Measurements from ENCODE around the gene MEIOC. TPM values are rescaled to one million over a fixed set of nuclear protein-coding genes. Genes with fewer than 3 reads are reported as not detected.

Gene MEIOC
- total RNA-seq, 1 donor from 2014 or later: 0.32 TPM

GRCh38 chr17:44653954-44654353, 2.3 kb upstream of the MEIOC start:
- Mint-ChIP-seq H3K27ac (ENCODE audit: unreplicated experiment) (no peak overlapping the region), H3K27me3 (ENCODE audit: low read depth) (peaks cover 12% of the 10 kb centered on the region), H3K9me3 (ENCODE audit: low read depth) (no peaks in the 10 kb centered on the region), H3K4me3 (ENCODE audit: unreplicated experiment) (no peak overlapping the region), H3K36me3 (ENCODE audit: low read depth) (peaks cover 1% of the 10 kb centered on the region), H3K4me1 (ENCODE audit: low read depth) (peaks cover 8% of the 10 kb centered on the region)
- no peak for DNase-seq (ENCODE audit: low spot score)
- no peak for TF ChIP-seq CTCF (IDR thresholded peaks at IDR 0.05)

GRCh38 chr17:44661835-44662234, 5.6 kb downstream of the MEIOC start:
- no peaks in the 10 kb centered on the region for H3K36me3 Mint-ChIP-seq (ENCODE audit: low read depth)
- H3K9me3 Mint-ChIP-seq (ENCODE audit: low read depth): no peaks in the 10 kb centered on the region
- TF ChIP-seq CTCF (IDR thresholded peaks at IDR 0.05): no peak
- H3K27me3 Mint-ChIP-seq (ENCODE audit: low read depth): peaks cover 3% of the 10 kb centered on the region
- H3K27ac Mint-ChIP-seq (ENCODE audit: unreplicated experiment): no peak overlapping the region
- no peak overlapping the region for H3K4me3 Mint-ChIP-seq (ENCODE audit: unreplicated experiment)
- peaks cover 4% of the 10 kb centered on the region for H3K4me1 Mint-ChIP-seq (ENCODE audit: low read depth)
- no peak for DNase-seq (ENCODE audit: low spot score)

- no peak overlapping the region for H3K4me3 Mint-ChIP-seq (ENCODE audit: unreplicated experiment)
- no peak for TF ChIP-seq CTCF (IDR thresholded peaks at IDR 0.05)
- H3K9me3 Mint-ChIP-seq (ENCODE audit: low read depth): no peaks in the 10 kb centered on the region
- H3K4me1 Mint-ChIP-seq (ENCODE audit: low read depth): no peaks in the 10 kb centered on the region
- no peak overlapping the region for H3K27ac Mint-ChIP-seq (ENCODE audit: unreplicated experiment)
- no peak for DNase-seq (ENCODE audit: low spot score)
- H3K36me3 Mint-ChIP-seq (ENCODE audit: low read depth): no peaks in the 10 kb centered on the region
- no peaks in the 10 kb centered on the region for H3K27me3 Mint-ChIP-seq (ENCODE audit: low read depth)
Observed at GRCh38 chr17:44663095-44663494, 6.8 kb downstream of the MEIOC start.

- Mint-ChIP-seq H3K36me3 (ENCODE audit: low read depth) (no peaks in the 10 kb centered on the region), H3K27me3 (ENCODE audit: low read depth) (no peaks in the 10 kb centered on the region), H3K9me3 (ENCODE audit: low read depth) (no peaks in the 10 kb centered on the region), H3K4me1 (ENCODE audit: low read depth) (no peaks in the 10 kb centered on the region), H3K27ac (ENCODE audit: unreplicated experiment) (no peak overlapping the region), H3K4me3 (ENCODE audit: unreplicated experiment) (no peak overlapping the region)
- no peak for DNase-seq (ENCODE audit: low spot score)
- TF ChIP-seq CTCF (IDR thresholded peaks at IDR 0.05): no peak
Observed at GRCh38 chr17:44664867-44665266, 8.6 kb downstream of the MEIOC start.

- Mint-ChIP-seq H3K27ac (ENCODE audit: unreplicated experiment) (no peak overlapping the region), H3K27me3 (ENCODE audit: low read depth) (no peaks in the 10 kb centered on the region), H3K4me1 (ENCODE audit: low read depth) (no peaks in the 10 kb centered on the region), H3K36me3 (ENCODE audit: low read depth) (no peaks in the 10 kb centered on the region), H3K9me3 (ENCODE audit: low read depth) (no peaks in the 10 kb centered on the region), H3K4me3 (ENCODE audit: unreplicated experiment) (no peak overlapping the region)
- DNase-seq (ENCODE audit: low spot score): no peak
- TF ChIP-seq CTCF (IDR thresholded peaks at IDR 0.05): no peak
Observed at GRCh38 chr17:44666006-44666405, 9.7 kb downstream of the MEIOC start.
